IPS-20b (cell line): ENCODE data around the gene UGT2A3.

Source experiments
- H3K27ac ChIP-seq: one replicate; pipeline ENCODE4 v1.5.1; 2013; ENCODE audit warnings: low read length
- H3K27me3 ChIP-seq: 2 replicates; pipeline ENCODE4 v1.6.1; 2013; ENCODE audit warnings: mild to moderate bottlenecking, low read length, inconsistent platforms; ENCODE audit not compliant: insufficient read depth
- H3K36me3 ChIP-seq: 2 replicates; pipeline ENCODE4 v1.6.1; 2013; ENCODE audit warnings: low read depth, mild to moderate bottlenecking, inconsistent platforms, low read length, moderate library complexity; ENCODE audit not compliant: insufficient read depth
- H3K4me1 ChIP-seq: 2 replicates; pipeline ENCODE4 v1.6.1; 2013; ENCODE audit warnings: mild to moderate bottlenecking, control low read depth, inconsistent platforms, low read length, moderate library complexity; ENCODE audit not compliant: insufficient read depth
- H3K4me3 ChIP-seq: 2 replicates; pipeline ENCODE4 v1.5.1; 2013; ENCODE audit warnings: mild to moderate bottlenecking, low read length, inconsistent platforms
- H3K9ac ChIP-seq: 2 replicates; pipeline ENCODE4 v1.6.1; 2013; ENCODE audit warnings: low read depth, mild to moderate bottlenecking, inconsistent platforms, low read length, moderate library complexity
- H3K9me3 ChIP-seq: 2 replicates; pipeline ENCODE4 v1.6.1; 2013; ENCODE audit warnings: mild to moderate bottlenecking, low read depth, low read length, inconsistent platforms; ENCODE audit not compliant: insufficient read depth

The UGT2A3 gene

DNA sequence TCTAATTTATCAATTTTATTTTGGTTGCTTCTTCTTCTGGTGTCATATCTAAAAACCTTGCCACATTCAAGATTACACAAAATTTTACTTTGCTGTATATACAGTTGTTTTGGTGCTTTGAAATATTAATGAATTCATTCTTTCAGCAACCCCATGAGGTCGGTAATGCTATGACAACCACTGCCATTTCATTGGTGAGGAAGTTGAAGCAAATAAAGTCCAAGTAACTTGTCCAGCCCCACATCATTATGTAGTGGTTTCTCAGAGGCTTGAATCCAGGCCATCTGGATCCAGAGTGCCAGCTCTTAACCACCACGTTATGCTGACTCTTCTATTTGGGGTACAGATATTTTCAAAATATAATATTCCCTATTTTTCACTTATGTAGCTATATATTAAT, 42.2 kb downstream of the UGT2A3 start:
- H3K4me1 ChIP-seq: peaks cover 30% of the 10 kb centered on the region
- H3K9ac ChIP-seq: no peak overlapping the region
- H3K36me3 ChIP-seq: no peaks in the 10 kb centered on the region
- no peaks in the 10 kb centered on the region for H3K9me3 ChIP-seq
- no peaks in the 10 kb centered on the region for H3K27me3 ChIP-seq
- no peak overlapping the region for H3K27ac ChIP-seq
- no peak overlapping the region for H3K4me3 ChIP-seq

DNA sequence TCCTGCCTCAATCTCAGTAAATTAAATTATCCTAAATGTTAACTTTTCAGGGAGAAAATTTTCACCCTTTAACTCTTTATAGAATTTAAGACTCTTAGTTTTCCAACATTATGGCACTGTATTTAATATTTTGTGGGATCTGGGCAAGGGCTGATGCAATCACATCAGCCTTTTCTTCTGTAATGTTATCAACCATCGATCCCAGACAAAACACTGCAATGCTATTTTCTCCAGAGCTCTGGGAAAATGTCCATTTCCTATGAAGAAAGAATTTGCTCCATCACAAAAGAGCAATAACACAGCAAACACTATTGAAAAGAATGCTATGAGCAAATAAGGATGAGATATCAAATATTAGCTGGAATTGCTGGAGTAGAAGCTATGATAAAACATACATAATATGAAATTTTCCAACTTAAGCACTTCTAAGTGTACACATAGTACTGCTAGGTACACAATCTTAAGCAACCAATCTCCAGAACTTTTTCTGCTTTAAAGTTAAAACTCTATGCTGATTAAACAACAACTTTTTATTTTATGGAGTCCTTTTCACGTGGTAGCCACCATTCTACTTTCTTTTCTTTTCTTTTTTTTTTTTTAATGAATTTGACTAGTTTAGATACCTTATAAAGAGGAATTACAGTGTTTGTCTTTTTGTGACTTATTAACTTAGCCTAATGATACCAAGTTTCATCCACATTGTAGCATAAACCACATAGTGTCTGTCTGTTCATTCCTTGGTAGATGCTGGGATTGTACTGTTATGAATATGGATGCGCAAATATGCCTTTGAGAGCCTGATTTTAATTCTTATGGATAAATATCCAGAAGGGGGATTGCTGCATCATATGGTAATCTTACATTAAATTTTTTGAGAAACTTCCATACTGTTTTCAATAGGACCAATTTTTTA, 43.6 kb downstream of the UGT2A3 start:
- no peaks in the 10 kb centered on the region for H3K36me3 ChIP-seq
- no peak overlapping the region for H3K4me3 ChIP-seq
- no peak overlapping the region for H3K9ac ChIP-seq
- H3K27ac ChIP-seq: no peak overlapping the region
- H3K27me3 ChIP-seq: no peaks in the 10 kb centered on the region
- H3K4me1 ChIP-seq: peaks cover 33% of the 10 kb centered on the region
- no peaks in the 10 kb centered on the region for H3K9me3 ChIP-seq

DNA sequence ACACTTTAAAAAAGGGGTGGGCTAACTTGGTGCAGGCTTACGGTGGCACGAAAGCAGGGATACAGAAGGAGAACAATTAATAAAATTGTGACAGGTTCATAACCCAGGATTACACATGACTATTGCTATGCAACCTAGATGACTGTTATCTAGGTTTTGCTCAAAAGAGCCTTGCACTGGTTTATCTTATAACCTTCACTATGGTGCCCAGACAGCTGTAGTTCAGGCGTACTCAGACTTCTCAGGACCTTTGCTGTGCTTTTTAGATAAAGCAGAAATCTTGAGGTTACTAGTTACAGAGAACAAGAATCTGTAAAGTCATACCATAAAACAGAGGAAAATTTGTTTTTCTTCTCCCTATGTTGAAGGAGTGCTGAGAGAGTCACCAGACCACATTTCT, 44.4 kb downstream of the UGT2A3 start:
- Histone ChIP-seq H3K9ac (peak overlapping the region; percentile 68; the same call in 1 of the 2 replicates), H3K36me3 (no peaks in the 10 kb centered on the region), H3K4me3 (no peak overlapping the region), H3K27ac (peak overlapping the region; percentile 70), H3K4me1 (peaks cover 31% of the 10 kb centered on the region), H3K27me3 (no peaks in the 10 kb centered on the region), H3K9me3 (no peaks in the 10 kb centered on the region)

DNA sequence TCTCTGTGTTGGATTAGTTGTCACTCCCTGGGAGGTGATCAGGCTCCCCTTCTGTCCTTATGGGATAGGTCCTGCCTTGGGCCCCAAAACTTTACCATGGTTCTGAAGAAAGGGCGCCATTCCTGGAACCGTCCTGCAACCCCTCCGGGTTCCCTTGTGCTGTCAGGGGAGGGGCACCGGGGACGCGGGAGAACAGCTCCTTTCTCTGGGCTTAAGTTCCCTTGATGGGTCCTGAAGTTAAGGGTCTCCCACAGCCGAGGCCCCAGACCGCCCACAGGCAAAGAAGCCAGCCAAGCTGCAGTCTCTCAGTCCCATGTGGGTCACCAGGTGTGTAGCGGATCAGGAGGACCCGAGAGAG, 44.8 kb downstream of the UGT2A3 start:
- Histone ChIP-seq H3K36me3 (no peaks in the 10 kb centered on the region), H3K27ac (peak overlapping the region; percentile 70), H3K27me3 (no peaks in the 10 kb centered on the region), H3K9ac (peak overlapping the region; percentile 68), H3K9me3 (no peaks in the 10 kb centered on the region), H3K4me3 (peak overlapping the region; percentile 47), H3K4me1 (peaks cover 30% of the 10 kb centered on the region)

DNA sequence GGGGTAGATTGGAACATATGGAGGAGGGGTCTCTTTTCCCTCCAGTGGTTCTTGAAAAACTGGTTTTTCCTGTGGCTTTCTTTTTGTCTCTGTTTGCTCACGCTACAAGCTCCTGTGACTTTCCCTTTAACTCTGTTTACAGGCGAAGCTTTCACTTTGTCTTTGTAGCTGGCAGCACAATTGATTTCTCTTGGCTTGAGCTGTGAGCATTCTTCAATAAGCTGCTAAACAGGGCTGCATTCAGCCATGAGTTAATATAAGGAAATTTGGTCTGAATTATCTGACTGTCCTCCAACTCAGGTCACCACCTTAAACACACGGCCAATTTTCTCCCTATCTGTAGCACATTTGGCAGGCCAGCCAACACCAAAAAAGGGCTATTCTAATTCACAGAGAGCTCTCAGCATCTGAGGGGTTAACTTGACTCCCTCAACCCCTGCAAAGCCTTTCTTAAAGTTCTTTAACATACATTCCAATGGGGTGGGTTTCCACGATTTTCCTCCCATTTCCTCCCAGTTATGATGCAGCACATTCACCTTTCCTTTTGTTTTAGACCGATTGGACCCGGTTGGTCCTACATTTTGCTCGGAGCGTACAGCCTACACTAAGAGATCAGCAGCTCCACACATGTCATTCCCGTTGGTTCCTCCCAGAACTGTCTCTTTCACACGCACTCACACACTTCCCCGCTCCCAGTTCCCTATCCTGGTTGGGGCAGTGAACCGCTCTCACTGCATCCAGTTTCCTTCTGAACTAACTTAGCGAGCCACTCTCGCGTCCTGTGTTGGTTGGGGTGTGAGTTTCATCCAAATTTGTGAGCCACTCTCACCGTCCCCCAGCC, 45.4 kb downstream of the UGT2A3 start:
- Histone ChIP-seq H3K36me3 (no peaks in the 10 kb centered on the region), H3K27ac (peak overlapping the region; percentile 70), H3K4me1 (peaks cover 30% of the 10 kb centered on the region), H3K4me3 (peak overlapping the region; percentile 47), H3K9me3 (no peaks in the 10 kb centered on the region), H3K27me3 (no peaks in the 10 kb centered on the region), H3K9ac (peak overlapping the region; percentile 68)

DNA sequence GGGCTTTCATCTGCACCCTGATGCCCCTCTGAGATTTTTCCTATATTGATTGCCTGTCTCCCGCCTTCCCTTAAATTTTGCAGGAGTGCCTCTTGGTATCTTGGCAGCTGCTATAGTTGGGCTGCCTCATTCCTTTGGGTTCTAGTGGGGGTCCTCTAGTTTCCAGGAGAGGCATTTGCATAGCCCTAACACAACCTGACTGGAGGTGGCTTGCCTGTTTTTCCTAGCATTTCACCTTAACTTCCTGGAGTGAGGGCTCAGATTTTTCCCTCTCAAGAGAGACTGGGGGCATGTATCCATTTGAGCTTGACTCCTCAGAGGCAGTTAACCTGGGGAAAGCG, 46.0 kb downstream of the UGT2A3 start:
- H3K9ac ChIP-seq: peak overlapping the region; percentile 68; the same call in 1 of the 2 replicates

DNA sequence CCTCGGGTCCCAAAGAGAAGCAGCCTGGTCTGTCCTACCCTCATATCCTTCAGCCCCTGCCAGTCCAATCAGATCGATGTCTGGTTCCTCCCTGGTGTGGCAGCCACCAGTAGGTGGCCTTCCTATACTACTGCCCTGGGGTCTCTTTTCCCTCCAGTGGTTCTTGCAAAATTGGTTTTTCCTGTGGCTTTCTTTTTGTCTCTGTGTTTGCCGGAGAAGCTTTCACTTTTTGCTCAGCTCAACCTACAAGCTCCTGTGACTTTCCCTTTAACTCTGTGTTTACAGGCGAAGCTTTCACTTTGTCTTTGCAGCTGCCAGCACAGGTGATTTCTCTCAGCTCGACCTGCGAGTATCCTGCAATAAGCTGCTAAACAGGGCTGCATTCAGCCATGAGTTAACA, 46.8 kb downstream of the UGT2A3 start:
- H3K4me1 ChIP-seq: peaks cover 30% of the 10 kb centered on the region
- peak overlapping the region; percentile 68 for H3K9ac ChIP-seq
- H3K9me3 ChIP-seq: no peaks in the 10 kb centered on the region
- H3K36me3 ChIP-seq: no peaks in the 10 kb centered on the region
- peak overlapping the region; percentile 70 for H3K27ac ChIP-seq
- H3K4me3 ChIP-seq: no peak overlapping the region; the same call in 1 of the 2 replicates
- no peaks in the 10 kb centered on the region for H3K27me3 ChIP-seq

More for the DNA sequence above, 46.0 kb downstream of the UGT2A3 start:
- Histone ChIP-seq H3K27me3 (no peaks in the 10 kb centered on the region), H3K4me3 (peak overlapping the region; percentile 47; the same call in 1 of the 2 replicates), H3K36me3 (no peaks in the 10 kb centered on the region), H3K4me1 (peaks cover 30% of the 10 kb centered on the region), H3K9me3 (no peaks in the 10 kb centered on the region), H3K27ac (peak overlapping the region; percentile 70)

DNA sequence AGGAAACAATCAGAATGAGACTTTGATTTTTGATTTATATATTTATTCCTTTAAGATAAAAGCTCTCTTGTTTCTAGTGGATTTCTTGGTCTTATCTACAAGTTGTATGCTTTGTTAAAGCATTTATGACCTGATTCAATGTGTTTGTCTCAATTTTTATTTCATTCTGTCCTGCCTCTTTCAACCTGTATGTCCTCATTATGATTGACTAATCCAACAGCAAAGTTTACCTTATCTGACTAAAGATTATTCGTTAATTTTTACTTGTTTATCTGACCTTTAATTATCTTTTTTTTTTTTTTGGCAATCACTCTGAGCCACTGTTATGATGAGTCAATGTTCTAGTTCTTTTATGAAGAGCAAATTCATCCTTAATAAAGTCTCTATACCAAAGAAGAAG, 54.9 kb downstream of the UGT2A3 start:
- H3K4me1 ChIP-seq: no peaks in the 10 kb centered on the region
- H3K4me3 ChIP-seq: no peak overlapping the region
- no peaks in the 10 kb centered on the region for H3K9me3 ChIP-seq
- H3K27me3 ChIP-seq: no peaks in the 10 kb centered on the region
- H3K36me3 ChIP-seq: no peaks in the 10 kb centered on the region
- no peak overlapping the region for H3K27ac ChIP-seq
- H3K9ac ChIP-seq: no peak overlapping the region

DNA sequence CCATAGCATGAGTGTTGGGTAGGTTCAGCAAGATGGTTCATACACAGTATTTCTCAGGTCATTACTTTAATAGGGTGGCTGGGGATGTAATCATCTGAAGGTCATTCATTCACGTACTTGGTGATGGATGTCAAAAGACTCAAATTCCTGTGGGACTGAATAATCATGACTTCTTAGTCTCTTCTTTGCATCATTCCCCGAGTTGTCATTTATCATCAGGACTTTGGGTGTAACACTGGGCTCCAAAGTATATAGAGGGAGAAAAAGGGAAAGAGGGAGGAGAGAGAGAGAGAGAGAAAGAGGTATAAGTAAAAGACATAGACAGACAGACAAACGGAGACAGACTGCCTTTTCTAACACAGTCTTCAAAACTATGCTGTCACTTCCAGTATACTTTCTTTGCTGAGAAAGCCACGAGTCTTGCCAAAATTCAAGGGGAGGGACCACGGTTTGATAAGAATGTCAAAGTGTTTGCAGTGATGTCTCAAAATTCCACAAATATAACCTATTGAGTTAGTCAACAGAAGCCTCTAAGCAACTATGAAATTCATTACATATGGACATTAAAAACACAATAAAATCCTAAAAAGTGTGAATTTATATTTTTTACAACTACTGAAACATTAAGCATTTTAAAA, 55.9 kb downstream of the UGT2A3 start:
- Histone ChIP-seq H3K36me3 (no peaks in the 10 kb centered on the region), H3K27me3 (no peaks in the 10 kb centered on the region), H3K4me3 (no peak overlapping the region), H3K9me3 (no peaks in the 10 kb centered on the region), H3K9ac (no peak overlapping the region), H3K4me1 (no peaks in the 10 kb centered on the region), H3K27ac (no peak overlapping the region)

DNA sequence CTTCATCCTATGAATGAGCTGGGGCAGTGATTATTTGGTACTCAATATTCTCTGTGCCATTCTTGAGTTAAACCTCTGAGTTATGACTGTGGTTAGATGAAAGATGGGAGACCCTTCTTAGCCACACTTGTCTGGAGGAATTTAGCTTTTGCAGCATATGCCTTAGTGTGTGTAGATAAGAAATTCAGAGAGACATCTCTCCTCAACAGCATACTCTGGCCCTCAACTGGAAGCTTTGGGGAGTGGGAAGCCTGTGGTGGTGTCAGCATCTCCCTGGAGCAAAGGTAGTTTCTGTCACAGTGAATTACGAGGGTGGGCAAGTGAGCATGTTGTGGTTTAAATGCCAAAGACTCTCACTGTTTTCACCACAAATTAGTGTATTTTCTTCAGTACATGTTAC, 58.7 kb downstream of the UGT2A3 start:
- no peak overlapping the region for H3K9ac ChIP-seq
- no peak overlapping the region for H3K27ac ChIP-seq
- no peaks in the 10 kb centered on the region for H3K27me3 ChIP-seq
- no peaks in the 10 kb centered on the region for H3K36me3 ChIP-seq
- no peaks in the 10 kb centered on the region for H3K9me3 ChIP-seq
- H3K4me3 ChIP-seq: no peak overlapping the region
- H3K4me1 ChIP-seq: no peaks in the 10 kb centered on the region

DNA sequence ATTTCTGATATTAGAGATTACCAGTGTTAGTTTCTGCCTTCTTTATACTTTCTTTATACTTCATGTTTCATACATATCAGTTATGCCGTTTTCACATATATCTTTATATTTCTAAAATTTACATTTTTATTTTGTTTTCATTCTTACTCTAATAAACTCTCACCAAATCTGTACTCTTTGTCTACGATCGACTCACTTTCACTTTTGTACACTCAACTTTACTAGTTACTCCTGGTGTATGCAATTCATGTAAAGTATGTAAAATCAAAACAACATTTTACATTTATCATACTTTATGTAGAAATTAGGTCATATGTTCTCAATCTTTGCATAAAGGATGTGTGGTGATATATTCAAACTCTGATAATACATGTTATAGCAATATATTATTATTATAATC, 59.9 kb downstream of the UGT2A3 start:
- Histone ChIP-seq H3K4me3 (no peak overlapping the region), H3K36me3 (no peaks in the 10 kb centered on the region), H3K27ac (no peak overlapping the region), H3K4me1 (no peaks in the 10 kb centered on the region), H3K27me3 (no peaks in the 10 kb centered on the region), H3K9ac (no peak overlapping the region), H3K9me3 (no peaks in the 10 kb centered on the region; the same call in 1 of the 2 replicates)
